ENCODE measurements around the gene KRTAP10-1.

GRCh38 chr21:44579056-44579832 lies 39.2 kb upstream of the KRTAP10-1 start:
- TF ChIP-seq CTCF (IDR thresholded peaks at IDR 0.05) (no peak), EP300 (IDR thresholded peaks at IDR 0.05) (no peak), POLR2A (IDR thresholded peaks at IDR 0.05; ENCODE audit: low read depth) (no peak)
